Urinary bladder (tissue), 4 donors: ENCODE results near the gene KREMEN2. TPM values are rescaled to one million over a fixed set of nuclear protein-coding genes. Genes with fewer than 3 reads are reported as not detected.

Experiments
- DNase-seq: peaks from one replicate; pipeline ENCODE4 v3.0.0-alpha.2; 2015; ENCODE audit errors: extremely low spot score
- H3K27ac ChIP-seq: one replicate; pipeline ENCODE4 v1.5.1; 2013; ENCODE audit warnings: low read depth, mild to moderate bottlenecking, moderate library complexity
- H3K36me3 ChIP-seq: one replicate; pipeline ENCODE4 v1.6.1; 2013; ENCODE audit warnings: mild to moderate bottlenecking, moderate library complexity; ENCODE audit not compliant: insufficient read depth
- H3K4me1 ChIP-seq: one replicate; pipeline ENCODE4 v1.6.1; 2013; ENCODE audit warnings: mild to moderate bottlenecking, moderate library complexity; ENCODE audit not compliant: insufficient read depth
- H3K4me3 ChIP-seq: one replicate; pipeline ENCODE4 v1.5.1; 2013; ENCODE audit warnings: low read depth, low read length
- WGBS: extraction: QIAGEN DNeasy Blood & Tissue Kit; methylation state at CpG from one replicate; pipeline ENCODE4 v1.1.7; 2013; 5-methylcytosine and 5-hydroxymethylcytosine counted together
- polyA plus RNA-seq: library from polyadenylated mRNA; stranded (reverse); fragments of 200-250 nt; gene quantifications from one replicate; pipeline ENCODE4 v1.2.3, GENCODE V29; 2013
- small RNA-seq: library from RNA; depleted of rRNA; stranded (forward); fragments of <200 nt; gene quantifications from one replicate; pipeline ENCODE3, GENCODE V24; 2014
- total RNA-seq: library from RNA; depleted of rRNA; stranded (reverse); fragments of >200 nt; gene quantifications from one replicate; pipeline ENCODE4 v1.2.3, GENCODE V29; 2014
- donor health status: healthy with polysubstance abuse.
- donor health status: healthy.

Gene KREMEN2
- total and polyA plus RNA-seq, 2 donors = 0.11 TPM; not detected in 1

DNA sequence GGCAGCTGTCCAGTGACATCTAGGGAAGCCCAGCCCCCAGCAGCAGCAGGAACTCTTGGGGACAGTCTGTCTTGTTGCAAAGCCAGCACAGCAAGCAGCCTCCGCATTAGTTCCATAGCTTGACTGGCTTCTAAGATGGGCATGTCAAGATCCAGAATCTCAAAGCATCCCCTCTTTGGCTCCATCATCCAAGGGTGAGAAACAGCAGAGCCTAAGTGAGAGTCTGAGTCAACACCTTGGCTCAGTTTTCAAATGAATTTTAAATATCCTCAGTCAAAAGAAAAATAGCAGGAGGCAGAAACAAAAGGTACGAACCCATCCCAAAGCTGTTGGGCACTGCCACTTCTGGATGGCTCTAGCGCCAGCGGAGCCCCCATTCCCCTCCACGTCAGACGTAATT is 50.9 kb downstream of the KREMEN2 start:
- no peak for DNase-seq
- Histone ChIP-seq H3K4me3 (no peak overlapping the region), H3K27ac (no peak overlapping the region), H3K4me1 (no peaks in the 10 kb centered on the region), H3K36me3 (no peaks in the 10 kb centered on the region)
- WGBS = 83% methylated on average over 6 of the region's 6 CpGs

GRCh38 chr16:3015865-3016521 is 51.9 kb downstream of the KREMEN2 start:
- Histone ChIP-seq H3K4me3 (no peak overlapping the region), H3K4me1 (no peaks in the 10 kb centered on the region), H3K27ac (no peak overlapping the region), H3K36me3 (no peaks in the 10 kb centered on the region)
- no peak for DNase-seq
- WGBS = 84% methylated on average over 13 of the region's 13 CpGs

- peaks cover 2% of the 10 kb centered on the region for H3K4me1 ChIP-seq
- no peak overlapping the region for H3K4me3 ChIP-seq
- WGBS = 44% methylated on average over 20 of the region's 20 CpGs
- H3K27ac ChIP-seq = no peak overlapping the region
- no peaks in the 10 kb centered on the region for H3K36me3 ChIP-seq
- no peak for DNase-seq
These were observed 53.3 kb downstream of the KREMEN2 start for GRCh38 chr16:3017344-3017743.

Small RNA genes within 50 kb of the gene (small RNA-seq; reads per million reads assigned to genes)
- not detected for gene LINC00514

Other genes with a start within 250 kb of the KREMEN2 start
- gene PRSS27, start 244.1 kb upstream of the KREMEN2 start, total RNA-seq = 0.85 TPM
- 2.5 TPM for gene PRSS27, start 244.1 kb upstream of the KREMEN2 start, polyA plus RNA-seq
- 115 TPM for gene SRRM2, start 211.6 kb upstream of the KREMEN2 start, total RNA-seq
- 481 TPM for gene SRRM2, start 211.6 kb upstream of the KREMEN2 start, polyA plus RNA-seq
- gene ELOB, start 187.0 kb upstream of the KREMEN2 start, total RNA-seq = 62.9 TPM
- 399 TPM for gene ELOB, start 187.0 kb upstream of the KREMEN2 start, polyA plus RNA-seq
- gene PRSS33, start 176.7 kb upstream of the KREMEN2 start, total RNA-seq = not detected
- gene PRSS33, start 176.7 kb upstream of the KREMEN2 start, polyA plus RNA-seq = not detected
- not detected for gene PRSS41, start 165.8 kb upstream of the KREMEN2 start, total RNA-seq
- gene PRSS41, start 165.8 kb upstream of the KREMEN2 start, polyA plus RNA-seq = not detected
- gene PRSS21, start 147.0 kb upstream of the KREMEN2 start, total RNA-seq = not detected
- gene PRSS21, start 147.0 kb upstream of the KREMEN2 start, polyA plus RNA-seq = 0.11 TPM
- 2.4 TPM for gene ZG16B, start 134.0 kb upstream of the KREMEN2 start, total RNA-seq
- gene ZG16B, start 134.0 kb upstream of the KREMEN2 start, polyA plus RNA-seq = 5.1 TPM
- gene PRSS22, start 106.1 kb upstream of the KREMEN2 start, total RNA-seq = 3.0 TPM
- gene PRSS22, start 106.1 kb upstream of the KREMEN2 start, polyA plus RNA-seq = 5.6 TPM
- 15.6 TPM for gene FLYWCH2, start 81.1 kb upstream of the KREMEN2 start, total RNA-seq
- gene FLYWCH2, start 81.1 kb upstream of the KREMEN2 start, polyA plus RNA-seq = 49.9 TPM
- 11.4 TPM for gene FLYWCH1, start 52.3 kb upstream of the KREMEN2 start, total RNA-seq
- gene FLYWCH1, start 52.3 kb upstream of the KREMEN2 start, polyA plus RNA-seq = 38.0 TPM
- gene PAQR4, start 5.1 kb downstream of the KREMEN2 start, total RNA-seq = 4.5 TPM
- gene PAQR4, start 5.1 kb downstream of the KREMEN2 start, polyA plus RNA-seq = 5.1 TPM
- 2.5 TPM for gene PKMYT1, start 16.2 kb downstream of the KREMEN2 start, total RNA-seq
- gene PKMYT1, start 16.2 kb downstream of the KREMEN2 start, polyA plus RNA-seq = 1.1 TPM
- gene CLDN9, start 48.6 kb downstream of the KREMEN2 start, total RNA-seq = not detected
- gene CLDN9, start 48.6 kb downstream of the KREMEN2 start, polyA plus RNA-seq = 0.04 TPM
- not detected for gene CLDN6, start 53.9 kb downstream of the KREMEN2 start, total RNA-seq
- gene CLDN6, start 53.9 kb downstream of the KREMEN2 start, polyA plus RNA-seq = not detected
- 20.1 TPM for gene TNFRSF12A, start 56.1 kb downstream of the KREMEN2 start, total RNA-seq
- gene TNFRSF12A, start 56.1 kb downstream of the KREMEN2 start, polyA plus RNA-seq = 16.2 TPM
- 29.1 TPM for gene HCFC1R1, start 59.7 kb downstream of the KREMEN2 start, total RNA-seq
- gene HCFC1R1, start 59.7 kb downstream of the KREMEN2 start, polyA plus RNA-seq = 91.8 TPM
- 9.8 TPM for gene THOC6, start 59.8 kb downstream of the KREMEN2 start, total RNA-seq
- gene THOC6, start 59.8 kb downstream of the KREMEN2 start, polyA plus RNA-seq = 22.8 TPM
- gene BICDL2, start 72.7 kb downstream of the KREMEN2 start, total RNA-seq = 7.2 TPM
- gene BICDL2, start 72.7 kb downstream of the KREMEN2 start, polyA plus RNA-seq = 8.3 TPM
- gene MMP25, start 82.3 kb downstream of the KREMEN2 start, total RNA-seq = 0.32 TPM
- gene MMP25, start 82.3 kb downstream of the KREMEN2 start, polyA plus RNA-seq = 0.82 TPM
- 18.1 TPM for gene IL32, start 101.4 kb downstream of the KREMEN2 start, total RNA-seq
- gene IL32, start 101.4 kb downstream of the KREMEN2 start, polyA plus RNA-seq = 28.0 TPM
- gene ZSCAN10, start 135.0 kb downstream of the KREMEN2 start, total RNA-seq = not detected
- gene ZSCAN10, start 135.0 kb downstream of the KREMEN2 start, polyA plus RNA-seq = not detected
- 8.9 TPM for gene ZNF205, start 148.3 kb downstream of the KREMEN2 start, total RNA-seq
- gene ZNF205, start 148.3 kb downstream of the KREMEN2 start, polyA plus RNA-seq = 16.4 TPM
- 4.0 TPM for gene ZNF213, start 170.8 kb downstream of the KREMEN2 start, total RNA-seq
- gene ZNF213, start 170.8 kb downstream of the KREMEN2 start, polyA plus RNA-seq = 16.0 TPM
- gene OR1F1, start 223.9 kb downstream of the KREMEN2 start, total RNA-seq = not detected
- not detected for gene OR1F1, start 223.9 kb downstream of the KREMEN2 start, polyA plus RNA-seq